Erythroblast (primary cell): ENCODE data around the gene GABRG2.
A peak's percentile ranks its signal among the peaks of the same experiment; 100 is the strongest.
"Not testable (repeated sequence)": the region's sequence is repeated elsewhere in the genome, so short reads cannot be mapped to it uniquely, and the experiment has no call there.

Experiments used
- DNase-seq, 2 experiments: peaks; one replicate each; lab custom pipeline; 2025; lab: John Stamatoyannopoulos, UW
- GATA1 ChIP-seq: IDR thresholded peaks from 2 replicates; pipeline ENCODE4 v1.6.1; 2011; ENCODE audit warnings: low read depth, mild to moderate bottlenecking, control low read depth, low read length, moderate library complexity
- POLR2A ChIP-seq: IDR thresholded peaks from 2 replicates; pipeline ENCODE4 v1.6.1; 2011; ENCODE audit warnings: mild to moderate bottlenecking, low read length

GABRG2 gene

DNA sequence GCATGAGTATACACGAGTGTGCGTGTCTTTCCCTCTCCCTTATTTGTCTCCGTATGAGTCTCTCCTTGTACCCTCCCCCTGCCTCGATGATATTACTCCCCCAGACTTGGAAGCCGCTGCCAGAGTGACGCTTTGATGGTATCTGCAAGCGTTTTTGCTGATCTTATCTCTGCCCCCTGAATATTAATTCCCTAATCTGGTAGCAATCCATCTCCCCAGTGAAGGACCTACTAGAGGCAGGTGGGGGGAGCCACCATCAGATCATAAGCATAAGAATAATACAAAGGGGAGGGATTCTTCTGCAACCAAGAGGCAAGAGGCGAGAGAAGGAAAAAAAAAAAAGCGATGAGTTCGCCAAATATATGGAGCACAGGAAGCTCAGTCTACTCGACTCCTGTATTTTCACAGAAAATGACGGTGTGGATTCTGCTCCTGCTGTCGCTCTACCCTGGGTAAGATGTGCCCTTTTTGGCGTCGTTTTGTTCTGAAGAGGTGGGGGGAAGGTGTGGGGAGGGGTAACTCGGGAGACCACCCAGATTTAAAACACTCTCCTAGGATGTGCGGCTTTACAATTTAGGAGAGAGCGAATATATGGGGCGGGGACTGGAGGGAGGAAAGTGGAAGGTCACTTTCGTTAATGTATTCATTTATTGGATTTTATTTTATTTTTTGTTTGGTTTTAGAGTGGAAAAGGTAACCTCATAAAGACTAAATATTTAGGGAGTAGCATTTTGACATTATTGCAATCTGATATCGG lies at the start of gene GABRG2:
TSS of gene GABRG2 (plus strand) at position 119 of the 757 bp plus-strand sequence. CDS start at position 346, 227 bp downstream.
- TF ChIP-seq POLR2A (no peak), GATA1 (no peak)
- DNase-seq: no peak

- TF ChIP-seq POLR2A (no peak), GATA1 (no peak)
- no peak for DNase-seq
Observed at GRCh38 chr5:162025312-162025711, 42.3 kb upstream of the GABRG2 start.

DNA sequence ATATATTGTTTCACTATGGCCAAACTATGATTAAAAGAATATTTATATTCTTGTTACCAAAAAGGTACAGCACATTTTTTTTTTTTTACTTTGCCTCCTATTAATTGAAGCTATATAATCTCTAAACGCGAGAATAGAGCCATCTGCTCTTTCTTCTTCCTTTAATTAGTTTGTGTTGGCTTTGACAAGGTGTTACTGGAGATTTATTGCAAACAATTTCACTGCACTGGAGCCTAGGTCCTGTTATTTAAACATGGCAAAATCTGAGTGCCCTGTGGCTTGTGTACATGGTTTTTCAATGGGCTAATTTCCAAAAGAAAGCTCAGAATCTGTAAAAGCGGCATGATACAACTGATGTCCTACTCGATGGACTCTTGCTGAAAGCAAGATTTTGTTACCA lies 40.8 kb upstream of the GABRG2 start:
- DNase-seq: no peak
- TF ChIP-seq POLR2A (no peak), GATA1 (no peak)

DNA sequence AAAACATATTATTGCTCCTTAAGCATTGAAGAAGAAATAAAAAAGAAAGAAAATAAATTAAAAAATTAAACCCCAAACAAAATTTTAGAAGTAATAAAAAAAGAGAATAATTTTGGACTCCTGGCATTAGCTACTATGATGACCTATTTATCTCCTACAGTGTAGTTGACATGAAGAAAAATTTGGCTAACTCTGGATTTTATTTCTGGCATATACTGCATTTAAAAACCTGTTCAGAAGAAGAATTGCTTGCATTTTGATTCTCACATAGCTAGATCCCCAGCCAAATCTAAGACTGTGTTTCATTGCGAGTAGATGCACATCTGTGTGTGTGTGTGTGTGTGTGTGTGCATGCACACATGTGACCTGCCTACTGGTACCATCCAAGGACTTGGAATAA lies 30.1 kb upstream of the GABRG2 start:
- DNase-seq: no peak
- TF ChIP-seq POLR2A (no peak), GATA1 (no peak)

DNA sequence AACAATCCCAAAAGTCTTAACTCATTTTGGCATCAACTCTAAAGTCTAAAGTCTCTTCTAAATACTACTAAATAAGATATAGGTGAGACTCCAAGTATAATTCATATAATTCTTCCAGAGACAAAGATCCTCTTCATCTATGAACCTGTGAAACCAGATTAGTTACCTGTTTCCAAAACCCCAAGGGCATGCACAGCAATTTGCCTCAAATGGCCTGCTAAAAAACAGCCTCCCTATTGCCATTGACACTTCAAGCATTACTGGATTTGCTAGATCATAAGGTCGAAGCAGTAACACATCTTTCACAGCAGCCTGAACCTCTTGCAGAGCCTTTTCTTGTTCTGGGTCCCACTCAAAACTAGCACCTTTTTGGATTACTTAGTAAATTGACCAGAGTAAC lies 20.3 kb upstream of the GABRG2 start:
- TF ChIP-seq GATA1: no peak
- TF ChIP-seq POLR2A: no peak
- DNase-seq: no peak

- DNase-seq: no peak
Observed at GRCh38 chr5:162052676-162053075, 14.9 kb upstream of the GABRG2 start.

GRCh38 chr5:162055095-162055494 lies 12.5 kb upstream of the GABRG2 start:
- not testable (repeated sequence) for DNase-seq

More at GRCh38 chr5:162052676-162053075, 14.9 kb upstream of the GABRG2 start:
- TF ChIP-seq GATA1 (no peak), POLR2A (no peak)

- TF ChIP-seq POLR2A (no peak), GATA1 (no peak)
- DNase-seq: no peak
Observed at GRCh38 chr5:162067162-162067561, 411 bp upstream of the GABRG2 start.

- peak; percentile 11 to 14 for DNase-seq
- TF ChIP-seq GATA1: no peak
- TF ChIP-seq POLR2A: no peak
Observed at GRCh38 chr5:162068412-162068811, 839 bp downstream of the GABRG2 start.

DNA sequence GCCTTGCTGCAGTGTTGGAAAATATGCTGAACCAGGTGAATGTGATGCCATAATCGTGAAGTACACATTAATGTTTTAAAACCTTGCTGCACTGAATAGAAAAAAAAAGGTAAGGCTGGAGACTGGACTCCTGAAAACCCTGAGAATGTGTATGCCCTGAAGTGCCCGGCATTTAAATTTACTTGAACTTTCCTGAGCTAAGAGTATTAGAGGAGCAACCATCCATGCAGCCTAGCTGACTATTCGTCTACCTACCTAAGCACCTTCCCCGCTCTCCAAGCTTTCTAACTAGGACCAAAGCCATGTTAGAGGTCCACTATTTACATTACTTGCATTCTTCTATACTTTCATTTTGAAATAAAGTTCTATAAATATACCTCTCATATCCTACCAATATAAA lies 1.4 kb downstream of the GABRG2 start:
- TF ChIP-seq POLR2A (no peak), GATA1 (no peak)
- DNase-seq: no peak

- DNase-seq: no peak
Observed at GRCh38 chr5:162078805-162079204, 11.2 kb downstream of the GABRG2 start.

DNA sequence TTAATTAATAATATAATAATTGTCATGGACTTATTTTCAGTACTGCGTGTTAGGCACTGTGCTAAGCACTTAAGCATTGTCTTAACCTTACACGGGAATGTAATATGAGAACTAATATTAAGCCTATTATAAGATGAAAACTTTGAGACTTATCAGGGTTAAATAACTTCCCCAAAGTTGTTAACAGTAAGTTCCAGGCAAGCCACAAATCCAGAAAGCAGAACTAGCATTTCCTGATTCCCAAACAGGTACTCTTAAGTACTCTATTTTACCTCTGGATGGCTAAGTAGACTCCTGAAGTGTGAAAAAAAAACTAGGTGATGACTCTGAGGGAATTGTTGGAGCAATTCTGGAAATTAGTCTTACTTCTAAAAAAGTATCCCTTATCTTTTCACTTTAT lies 23.8 kb downstream of the GABRG2 start:
- TF ChIP-seq GATA1: no peak
- no peak for TF ChIP-seq POLR2A
- no peak for DNase-seq

More at GRCh38 chr5:162078805-162079204, 11.2 kb downstream of the GABRG2 start:
- TF ChIP-seq POLR2A (no peak), GATA1 (no peak)

DNA sequence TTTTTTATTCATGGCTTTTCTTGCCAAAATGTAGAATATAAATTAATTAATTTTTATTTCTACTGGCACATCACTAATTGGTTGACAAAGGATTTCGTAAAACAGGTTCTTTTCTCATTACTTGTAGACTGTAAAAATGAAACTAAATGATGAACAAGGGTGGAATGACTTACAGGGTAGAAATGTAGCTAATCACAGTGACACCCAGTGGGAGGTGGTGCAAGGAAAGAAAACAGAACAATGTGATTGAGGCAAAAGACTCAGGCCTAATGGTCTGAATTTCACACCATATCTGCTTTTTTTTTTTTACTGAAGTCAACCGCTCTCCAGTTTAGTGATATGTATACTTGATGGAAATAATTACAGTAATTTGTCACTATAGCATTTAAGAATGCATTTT lies 28.9 kb downstream of the GABRG2 start:
- no peak for TF ChIP-seq GATA1
- no peak for TF ChIP-seq POLR2A
- DNase-seq: no peak

DNA sequence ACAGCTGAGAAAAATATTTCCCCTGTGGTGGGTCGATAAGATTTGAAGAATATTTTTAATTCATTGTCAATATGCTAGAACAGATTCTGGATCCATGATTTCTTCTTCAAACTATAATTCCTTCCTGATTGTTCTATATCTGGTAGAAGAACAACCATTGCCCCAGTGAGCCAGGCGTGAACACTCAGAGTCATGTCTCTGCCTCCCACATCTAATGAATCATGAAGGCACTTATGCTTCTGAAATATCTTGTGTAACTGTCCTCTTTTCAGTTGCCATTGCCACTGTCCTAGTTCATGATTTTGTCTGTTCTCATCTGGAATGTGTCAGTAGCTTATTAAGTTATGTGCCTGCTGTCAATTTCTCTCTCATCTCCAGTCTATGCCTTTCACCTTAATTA lies 40.0 kb downstream of the GABRG2 start:
- TF ChIP-seq GATA1: no peak
- no peak for DNase-seq

GRCh38 chr5:162119801-162120200 lies 52.2 kb downstream of the GABRG2 start:
- TF ChIP-seq POLR2A: no peak
- no peak for TF ChIP-seq GATA1
- no peak for DNase-seq
